SK-N-SH (cell line): ENCODE data around the gene MORF4L1. TPM values are rescaled to one million over a fixed set of nuclear protein-coding genes. Genes with fewer than 3 reads are reported as not detected.

Experiments
- CTCF ChIA-PET: fragments of 300-600, 350-600 bp; formaldehyde crosslinking; extraction: SDS; loops from one replicate; lab custom pipeline; 2021; lab: Yijun Ruan, JAX
- POLR2A ChIA-PET: fragments of 350-600 bp; sonication (Branson Sonifier 250); formaldehyde crosslinking; extraction: SDS; loops from one replicate; lab custom pipeline; 2020; ENCODE audit warnings: antibody characterized with exemption, inconsistent platforms; lab: Yijun Ruan, JAX
- DNase-seq: peaks from one replicate; pipeline ENCODE4 v3.0.0; 2012
- H2AFZ ChIP-seq: fragments of 200-600 bp; sonication (generic); 2 replicates; pipeline ENCODE4 v1.8.1; 2016; ENCODE audit warnings: antibody characterized with exemption, mild to moderate bottlenecking, low read depth
- H3F3A ChIP-seq: fragments of 200-600 bp; sonication (generic); replicated peaks from 2 replicates; pipeline ENCODE3; 2016; ENCODE audit warnings: antibody characterized with exemption, mild to moderate bottlenecking; ENCODE audit not compliant: insufficient read depth
- H3K27ac ChIP-seq, 2 experiments: fragments of 200-500 bp in 1 of 2; fragments of 200-600 bp in 1 of 2; sonication (Bioruptor generic) in 1 of 2; sonication (generic), shearing (Covaris generic) in 1 of 2; 2 replicates each; pipeline versions ENCODE4 v1.5.1 to v1.6.1; 2014 to 2016; ENCODE audit warnings: low read depth in 2 of 2, inconsistent platforms in 1 of 2, low read length in 1 of 2, mild to moderate bottlenecking in 1 of 2, mixed read lengths in 1 of 2
- H3K27me3 ChIP-seq: fragments of 200-600 bp; sonication (generic), shearing (Covaris generic); 2 replicates; pipeline ENCODE4 v1.6.1; 2016; ENCODE audit warnings: mixed run types; ENCODE audit not compliant: insufficient read depth
- H3K36me3 ChIP-seq, 2 experiments: fragments of 200-500 bp in 1 of 2; fragments of 200-600 bp in 1 of 2; sonication (Bioruptor generic) in 1 of 2; sonication (generic) in 1 of 2; replicated peaks in 1 of 2; 2 replicates each; pipeline versions ENCODE3 to v1.5.1; 2014 to 2016; ENCODE audit warnings: low read length in 1 of 2, mild to moderate bottlenecking in 1 of 2; ENCODE audit not compliant: insufficient read depth in 2 of 2, control insufficient read depth in 1 of 2
- H3K4me1 ChIP-seq, 2 experiments: fragments of 200-500 bp in 1 of 2; fragments of 200-600 bp in 1 of 2; sonication (Bioruptor generic) in 1 of 2; sonication (generic), shearing (Covaris generic) in 1 of 2; 2 replicates each; pipeline versions ENCODE4 v1.5.1 to v1.6.1; 2014 to 2016; ENCODE audit warnings: low read depth in 1 of 2, low read length in 1 of 2, mixed run types in 1 of 2; ENCODE audit not compliant: insufficient read depth in 2 of 2, control insufficient read depth in 1 of 2
- H3K4me2 ChIP-seq: fragments of 200-600 bp; sonication (generic), shearing (Covaris generic); 2 replicates; pipeline ENCODE4 v1.6.1; 2017; ENCODE audit warnings: mixed run types
- H3K4me3 ChIP-seq, 2 experiments: fragments of 200-500 bp in 1 of 2; fragments of 200-600 bp in 1 of 2; sonication (Bioruptor generic) in 1 of 2; sonication (generic), shearing (Covaris generic) in 1 of 2; 2 replicates each; pipeline versions ENCODE4 v1.5.1 to v1.8.1; 2014 to 2016; ENCODE audit warnings: low read depth in 2 of 2, inconsistent platforms in 1 of 2, low read length in 1 of 2, mild to moderate bottlenecking in 1 of 2, mixed read lengths in 1 of 2, moderate library complexity in 1 of 2
- H3K79me2 ChIP-seq: fragments of 200-600 bp; sonication (generic); 2 replicates; pipeline ENCODE4 v1.8.1; 2017; ENCODE audit warnings: mild to moderate bottlenecking; ENCODE audit not compliant: insufficient read depth
- H3K9ac ChIP-seq: fragments of 200-600 bp; sonication (generic); 2 replicates; pipeline ENCODE4 v1.6.1; 2017; ENCODE audit warnings: mixed run types
- H3K9me2 ChIP-seq: fragments of 200-600 bp; sonication (generic); 2 replicates; pipeline ENCODE4 v1.6.1; 2017; ENCODE audit warnings: mixed run types
- H3K9me3 ChIP-seq: fragments of 200-600 bp; sonication (generic); 2 replicates; pipeline ENCODE4 v1.6.1; 2017; ENCODE audit warnings: mixed run types, mild to moderate bottlenecking, moderate library complexity
- H4K20me1 ChIP-seq: fragments of 200-600 bp; sonication (generic); 2 replicates; pipeline ENCODE4 v1.6.1; 2017; ENCODE audit warnings: mild to moderate bottlenecking, mixed run types; ENCODE audit not compliant: insufficient read depth
- EZH2phosphoT487 ChIP-seq: fragments of 200-600 bp; sonication (generic); IDR thresholded peaks from 2 replicates; pipeline ENCODE4 v1.6.1; 2017; ENCODE audit warnings: low read depth, mixed run types, mild to moderate bottlenecking, antibody characterized with exemption, moderate library complexity, borderline replicate concordance
- FOSL2 ChIP-seq: IDR thresholded peaks from 2 replicates; pipeline ENCODE4 v1.4.0; 2012; ENCODE audit warnings: low read depth, mild to moderate bottlenecking, moderate library complexity, borderline replicate concordance
- FOXM1 ChIP-seq: IDR thresholded peaks from 2 replicates; pipeline ENCODE4 v1.4.0; 2012; ENCODE audit warnings: low read depth, mild to moderate bottlenecking
- IRF3 ChIP-seq: fragments of 150-350 bp; IDR thresholded peaks from 2 replicates; pipeline ENCODE4 v1.6.1; 2016; ENCODE audit warnings: mild to moderate bottlenecking, low read depth, low read length
- MAX ChIP-seq: IDR thresholded peaks from 2 replicates; pipeline ENCODE4 v1.4.0; 2012; ENCODE audit warnings: low read depth
- MXI1 ChIP-seq: IDR thresholded peaks from 2 replicates; pipeline ENCODE4 v1.6.1; 2012; ENCODE audit warnings: mild to moderate bottlenecking, low read depth, low read length, improper control_type of control experiment
- NRF1 ChIP-seq: IDR thresholded peaks from 2 replicates; pipeline ENCODE4 v1.6.1; 2012; ENCODE audit warnings: low read depth, mild to moderate bottlenecking, low read length
- RFX5 ChIP-seq: IDR thresholded peaks from 2 replicates; pipeline ENCODE4 v1.6.1; 2012; ENCODE audit warnings: mild to moderate bottlenecking, improper control_type of control experiment, low read length
- SIN3A ChIP-seq: IDR thresholded peaks from 2 replicates; pipeline ENCODE4 v1.6.1; 2012; ENCODE audit warnings: low read depth, mild to moderate bottlenecking, low read length, moderate library complexity, borderline replicate concordance
- SMC3 ChIP-seq: IDR thresholded peaks from 2 replicates; pipeline ENCODE4 v1.6.1; 2012; ENCODE audit warnings: low read depth, low read length, improper control_type of control experiment
- TEAD4 ChIP-seq: IDR thresholded peaks from 2 replicates; pipeline ENCODE4 v1.4.0; 2012; ENCODE audit warnings: mild to moderate bottlenecking, borderline replicate concordance; ENCODE audit not compliant: insufficient read depth
- USF1 ChIP-seq: IDR thresholded peaks from 2 replicates; pipeline ENCODE4 v1.4.0; 2012; ENCODE audit warnings: low read depth, borderline replicate concordance
- USF2 ChIP-seq: fragments of 150-350 bp; IDR thresholded peaks from 2 replicates; pipeline ENCODE4 v1.6.1; 2017; ENCODE audit warnings: antibody characterized with exemption, low read length, low read depth, borderline replicate concordance
- YY1 ChIP-seq: IDR thresholded peaks from 2 replicates; pipeline ENCODE4 v1.4.0; 2012; ENCODE audit warnings: low read depth, mild to moderate bottlenecking
- WGBS: methylation state at CpG from one replicate; pipeline ENCODE4 v1.1.6; 2017; ENCODE audit warnings: low lambda C conversion rate; 5-methylcytosine and 5-hydroxymethylcytosine counted together
- polyA plus RNA-seq, 3 experiments: library from polyadenylated mRNA; depleted of rRNA; stranded (reverse); fragments of >200 nt; gene quantifications; 2 replicates each; pipeline ENCODE4 v1.2.3, GENCODE V29; 2012

The MORF4L1 gene
- polyA plus RNA-seq, 1 of the 3 experiments (the other 2 are of a cell fraction): 163 TPM

GRCh38 chr15:78910271-78910670 lies 37.6 kb downstream of the MORF4L1 start:
- Histone ChIP-seq H3K36me3 (peaks cover 65 to 66% of the 10 kb centered on the region in 2 experiments), H3K79me2 (peaks cover 64% of the 10 kb centered on the region; the same call in 1 of the 2 replicates), H3K4me1 (peaks cover 0 to 6% of the 10 kb centered on the region in 2 experiments; a peak in 2 of 4 replicates), H3K4me2 (no peak overlapping the region), H3K9ac (no peak overlapping the region), H4K20me1 (peaks cover 63% of the 10 kb centered on the region), H3K4me3 (no peak overlapping the region), H3K9me2 (no peaks in the 10 kb centered on the region), H3F3A (peaks cover 25% of the 10 kb centered on the region), H2AFZ (no peak overlapping the region), H3K27ac (no peak overlapping the region), H3K9me3 (no peaks in the 10 kb centered on the region), H3K27me3 (no peaks in the 10 kb centered on the region)
- POLR2A ChIA-PET: no interaction called here
- no peak for DNase-seq
- CTCF ChIA-PET: interaction anchor here (0.6 to 5.4 kb wide), 28 partner anchors 10 to 285 kb away, joined by 3 to 79 read pairs (median 5); partner anchors contain the start of gene MORF4L1
- 83% methylated on average over 7 of the region's 7 CpGs for WGBS
- TF ChIP-seq RFX5: no peak
- TF ChIP-seq USF2: no peak
- TF ChIP-seq SIN3A: no peak
- TF ChIP-seq USF1: no peak

- Histone ChIP-seq H3K27ac (no peak overlapping the region), H2AFZ (no peak overlapping the region), H3K79me2 (peaks cover 64% of the 10 kb centered on the region; the same call in 1 of the 2 replicates), H3K9me3 (no peaks in the 10 kb centered on the region), H3K9ac (no peak overlapping the region), H4K20me1 (peaks cover 51% of the 10 kb centered on the region), H3K27me3 (no peaks in the 10 kb centered on the region), H3F3A (peaks cover 19% of the 10 kb centered on the region), H3K4me2 (no peak overlapping the region), H3K4me1 (peaks cover 0 to 4% of the 10 kb centered on the region in 2 experiments; a peak in 1 of 4 replicates), H3K9me2 (no peaks in the 10 kb centered on the region), H3K4me3 (no peak overlapping the region), H3K36me3 (peaks cover 47 to 50% of the 10 kb centered on the region in 2 experiments)
- DNase-seq: no peak
- no peak for TF ChIP-seq USF1
- ChIA-PET POLR2A (no interaction called here), CTCF (interaction anchor here (0.9 to 2.8 kb wide), 4 partner anchors 16 to 116 kb away, joined by 3 to 9 read pairs (median 4); no protein-coding TSS in a partner anchor)
- WGBS: 90% methylated on average over 2 of the region's 2 CpGs
These were observed 39.6 kb downstream of the MORF4L1 start for GRCh38 chr15:78912316-78912715.

- CTCF ChIA-PET: interaction anchor here (0.9 to 2.8 kb wide), 4 partner anchors 15 to 272 kb away, joined by 3 to 9 read pairs (median 6); no protein-coding TSS in a partner anchor
- Histone ChIP-seq H3K4me1 (peaks cover 0 to 8% of the 10 kb centered on the region in 2 experiments; a peak in 1 of 4 replicates), H3F3A (peaks cover 19% of the 10 kb centered on the region), H3K4me3 (no peak overlapping the region), H3K27ac (no peak overlapping the region), H3K27me3 (no peaks in the 10 kb centered on the region)
- 100% methylated on average over 3 of the region's 3 CpGs for WGBS
- no peak for DNase-seq
- no peak for TF ChIP-seq RFX5
- TF ChIP-seq YY1: no peak
- no peak for TF ChIP-seq NRF1
- TF ChIP-seq FOXM1: no peak
- no peak for TF ChIP-seq TEAD4
- TF ChIP-seq FOSL2: no peak
- no peak for TF ChIP-seq MXI1
- no peak for TF ChIP-seq IRF3
- TF ChIP-seq EZH2phosphoT487: no peak
- TF ChIP-seq MAX: no peak
- no peak for TF ChIP-seq USF1
- no peak for TF ChIP-seq SMC3
- TF ChIP-seq, all 33 proteins: peak for 0
- Histone ChIP-seq H3K9ac (no peak overlapping the region), H3K4me2 (no peak overlapping the region), H3K36me3 (peaks cover 48 to 50% of the 10 kb centered on the region in 2 experiments), H2AFZ (no peak overlapping the region), H4K20me1 (peaks cover 53% of the 10 kb centered on the region), H3K9me2 (no peaks in the 10 kb centered on the region), H3K79me2 (peaks cover 67% of the 10 kb centered on the region; the same call in 1 of the 2 replicates), H3K9me3 (no peaks in the 10 kb centered on the region)
- POLR2A ChIA-PET: interaction anchor here (0.6 kb wide), 1 partner anchor 10 kb away, joined by 3 read pairs; no protein-coding TSS in a partner anchor
These were observed 40.3 kb downstream of the MORF4L1 start for GRCh38 chr15:78913012-78913411.
